IMR-90 (cell line): ENCODE measurements around the gene PRKAR1B. TPM values are rescaled to one million over a fixed set of nuclear protein-coding genes. Genes with fewer than 3 reads are reported as not detected.

Experiments used
- ATAC-seq: fragments of 200-7000 bp; cut with Tn5 transposase; 2 replicates; pipeline ENCODE4 v1.9.1; 2020; ENCODE audit warnings: low read depth, mild to moderate bottlenecking, moderate library complexity
- BruUV-seq: library from RNA; stranded (reverse); fragments of 400-500 nt; replicated peaks from 2 replicates; lab custom pipeline; 2021; lab: Mats Ljungman, UMichigan
- CTCF ChIA-PET: fragments of 300-600 bp; formaldehyde crosslinking; extraction: SDS; loops from one replicate; lab custom pipeline; 2021; ENCODE audit warnings: antibody characterized with exemption; lab: Yijun Ruan, JAX
- POLR2A ChIA-PET: fragments of 300-600 bp; sonication (Branson Sonifier 250); formaldehyde crosslinking; loops from one replicate; lab custom pipeline; 2022; ENCODE audit warnings: antibody characterized with exemption; ENCODE audit not compliant: unreplicated experiment; lab: Charles Lee
- DNase-seq: peaks from one replicate; pipeline ENCODE4 v3.0.0; 2013
- H2AFZ ChIP-seq: replicated peaks from 2 replicates; pipeline ENCODE3; 2013; ENCODE audit warnings: low read length, mild to moderate bottlenecking; ENCODE audit not compliant: poor library complexity
- H2AK5ac ChIP-seq: 2 replicates; pipeline ENCODE4 v1.6.1; 2013; ENCODE audit warnings: low read depth, low read length, inconsistent platforms
- H2AK9ac ChIP-seq: replicated peaks from 2 replicates; pipeline ENCODE3; 2013; ENCODE audit warnings: mild to moderate bottlenecking, low read depth, low read length, moderate library complexity; ENCODE audit not compliant: poor library complexity
- H2BK120ac ChIP-seq: 2 replicates; pipeline ENCODE4 v1.6.1; 2013; ENCODE audit warnings: low read depth, low read length, inconsistent platforms
- H2BK15ac ChIP-seq: 3 replicates; pipeline ENCODE4 v1.6.1; 2013; ENCODE audit warnings: low read depth, low read length, inconsistent platforms
- H2BK20ac ChIP-seq: 2 replicates; pipeline ENCODE4 v1.6.1; 2013; ENCODE audit warnings: low read depth, mild to moderate bottlenecking, inconsistent platforms, low read length, moderate library complexity
- H2BK5ac ChIP-seq: 2 replicates; pipeline ENCODE4 v1.6.1; 2013; ENCODE audit warnings: mild to moderate bottlenecking, low read depth, low read length, inconsistent platforms; ENCODE audit not compliant: poor library complexity, severe bottlenecking
- H3K14ac ChIP-seq: replicated peaks from 2 replicates; pipeline ENCODE4 v1.6.1; 2013; ENCODE audit warnings: low read depth, low read length, inconsistent platforms
- H3K18ac ChIP-seq: 2 replicates; pipeline ENCODE4 v1.6.1; 2013; ENCODE audit warnings: low read depth, low read length, control low read depth
- H3K23ac ChIP-seq: 2 replicates; pipeline ENCODE4 v1.6.1; 2013; ENCODE audit warnings: low read depth, low read length, inconsistent platforms
- H3K27ac ChIP-seq: 2 replicates; pipeline ENCODE4 v1.5.1; 2013; ENCODE audit warnings: mild to moderate bottlenecking, control low read depth, low read length; ENCODE audit not compliant: insufficient read depth
- H3K27me3 ChIP-seq: 2 replicates; pipeline ENCODE4 v1.6.1; 2013; ENCODE audit warnings: low read length; ENCODE audit not compliant: control insufficient read depth, insufficient read depth
- H3K36me3 ChIP-seq: 2 replicates; pipeline ENCODE4 v1.6.1; 2013; ENCODE audit warnings: low read length, mixed read lengths; ENCODE audit not compliant: control insufficient read depth, insufficient read depth
- H3K4ac ChIP-seq: 2 replicates; pipeline ENCODE4 v1.6.1; 2013; ENCODE audit warnings: low read depth, low read length, inconsistent platforms
- H3K4me1 ChIP-seq: 2 replicates; pipeline ENCODE4 v1.6.1; 2013; ENCODE audit warnings: low read length, mixed read lengths; ENCODE audit not compliant: control insufficient read depth, insufficient read depth
- H3K4me2 ChIP-seq: 2 replicates; pipeline ENCODE4 v1.6.1; 2013; ENCODE audit warnings: low read depth, mild to moderate bottlenecking, control low read depth, low read length, moderate library complexity
- H3K4me3 ChIP-seq: 2 replicates; pipeline ENCODE4 v1.5.1; 2013; ENCODE audit warnings: low read depth, mild to moderate bottlenecking, control low read depth, low read length, moderate library complexity; ENCODE audit not compliant: insufficient read depth
- H3K56ac ChIP-seq: 2 replicates; pipeline ENCODE4 v1.6.1; 2013; ENCODE audit warnings: low read length, inconsistent platforms; ENCODE audit not compliant: insufficient read depth; ENCODE audit errors: extremely low read depth
- H3K79me1 ChIP-seq, 2 experiments: 2 replicates each; pipeline ENCODE4 v1.6.1; 2013; ENCODE audit warnings: low read length in 2 of 2, inconsistent platforms in 1 of 2, low read depth in 1 of 2
- H3K9ac ChIP-seq: 2 replicates; pipeline ENCODE4 v1.6.1; 2013; ENCODE audit warnings: low read depth, low read length, control low read depth
- H3K9me1 ChIP-seq: 2 replicates; pipeline ENCODE4 v1.6.1; 2013; ENCODE audit warnings: low read length, inconsistent platforms; ENCODE audit not compliant: insufficient read depth
- H3K9me3 ChIP-seq: 2 replicates; pipeline ENCODE4 v1.6.1; 2013; ENCODE audit warnings: low read length; ENCODE audit not compliant: control insufficient read depth, insufficient read depth
- H4K20me1 ChIP-seq: 2 replicates; pipeline ENCODE4 v1.6.1; 2013; ENCODE audit warnings: low read length, inconsistent platforms; ENCODE audit not compliant: insufficient read depth
- H4K5ac ChIP-seq: 2 replicates; pipeline ENCODE4 v1.6.1; 2013; ENCODE audit warnings: mild to moderate bottlenecking, low read depth, low read length, control low read depth
- H4K8ac ChIP-seq, 2 experiments: 2 replicates each; pipeline ENCODE4 v1.6.1; 2013; ENCODE audit warnings: low read depth in 2 of 2, low read length in 2 of 2, control low read depth in 1 of 2, inconsistent platforms in 1 of 2
- H4K91ac ChIP-seq: 2 replicates; pipeline ENCODE4 v1.6.1; 2013; ENCODE audit warnings: low read depth, low read length, inconsistent platforms; ENCODE audit not compliant: insufficient read depth
- CEBPB ChIP-seq: IDR thresholded peaks from 2 replicates; pipeline ENCODE4 v1.6.1; 2012; ENCODE audit warnings: low read depth, low read length, improper control_type of control experiment
- ELK1 ChIP-seq: fragments of 150-350 bp; IDR thresholded peaks from 2 replicates; pipeline ENCODE4 v1.6.1; 2016; ENCODE audit warnings: low read depth, mild to moderate bottlenecking, low read length, moderate library complexity, borderline replicate concordance
- FOS ChIP-seq: fragments of 150-350 bp; IDR thresholded peaks from 2 replicates; pipeline ENCODE4 v1.6.1; 2016; ENCODE audit warnings: low read depth, low read length
- POLR2A ChIP-seq: IDR thresholded peaks from 2 replicates; pipeline ENCODE4 v1.6.1; 2012; ENCODE audit warnings: mild to moderate bottlenecking, low read depth, low read length
- RAD21 ChIP-seq: IDR thresholded peaks from 2 replicates; pipeline ENCODE4 v1.6.1; 2012; ENCODE audit warnings: low read length, improper control_type of control experiment
- RFX5 ChIP-seq: IDR thresholded peaks from 2 replicates; pipeline ENCODE4 v1.8.0; 2012; ENCODE audit warnings: low read depth, mild to moderate bottlenecking, low read length, moderate library complexity
- WGBS, 2 experiments: methylation state at CpG; one replicate each; pipeline versions ENCODE4 v1.1.5 to v1.1.7; 2013; ENCODE audit warnings: missing lambda C conversion rate in 2 of 2; ENCODE audit not compliant: insufficient read length in 1 of 2; ENCODE audit errors: extremely low coverage in 2 of 2; 5-methylcytosine and 5-hydroxymethylcytosine counted together
- dilution Hi-C: fragments of 300-500 bp; cut with HindIII; formaldehyde crosslinking; loops from one replicate; pipeline ENCODE4 v1.14.3; 2018; ENCODE audit warnings: low sequenced_read_pairs; ENCODE audit not compliant: unreplicated experiment
- in situ Hi-C: fragments of 300-500 bp; cut with MboI; formaldehyde crosslinking; loops from 3 replicates; pipeline ENCODE4 v1.14.3; 2019; ENCODE audit warnings: low sequenced_read_pairs, inconsistent platforms, mixed read lengths
- intact Hi-C: fragments of 100-400 bp; cut with micrococcal nuclease; formaldehyde crosslinking; loops from 2 replicates; pipeline ENCODE4 v1.10.0; 2022
- polyA plus RNA-seq, 3 experiments: library from polyadenylated mRNA; depleted of rRNA; stranded (reverse); fragments of >200 nt; gene quantifications; 2 replicates each; pipeline ENCODE4 v1.2.3, GENCODE V29; 2012; ENCODE audit warnings: low replicate concordance in 1 of 3
- total RNA-seq: library from RNA; depleted of rRNA; stranded (reverse); fragments of >200 nt; gene quantifications from 2 replicates; pipeline ENCODE4 v1.2.3, GENCODE V29; 2012

Gene PRKAR1B
- total and polyA plus RNA-seq, 2 of the 4 experiments (the other 2 are of a cell fraction): 15.2 to 20.2 TPM

GRCh38 chr7:559396-559705 lies 167.7 kb downstream of the PRKAR1B start:
- H2AK5ac ChIP-seq: no peak overlapping the region
- no peak overlapping the region for H3K4ac ChIP-seq
- no peak overlapping the region for H3K23ac ChIP-seq
- H4K8ac ChIP-seq: no peak overlapping the region
- H2BK5ac ChIP-seq: no peak overlapping the region
- in situ Hi-C loops: no loop called here
- no peak overlapping the region for H3K27ac ChIP-seq
- no peaks in the 10 kb centered on the region for H3K4me1 ChIP-seq
- no peak overlapping the region for H2BK120ac ChIP-seq
- H2AK9ac ChIP-seq: no peak overlapping the region
- 87% methylated on average over 11 of the region's 21 CpGs; no CpG with 5 or more reads in 1 of the 2 experiments for WGBS, 2 experiments
- H3K14ac ChIP-seq: no peak overlapping the region
- no peak for TF ChIP-seq POLR2A
- no peak for TF ChIP-seq CEBPB
- no peak for TF ChIP-seq RFX5
- no peak for TF ChIP-seq RAD21
- TF ChIP-seq ELK1: no peak
- TF ChIP-seq FOS: no peak
- H4K91ac ChIP-seq: no peak overlapping the region
- H2BK15ac ChIP-seq: no peak overlapping the region
- H2BK20ac ChIP-seq: no peak overlapping the region
- no peak overlapping the region for H3K4me2 ChIP-seq
- DNase-seq: no peak
- no peaks in the 10 kb centered on the region; the same call in 1 of the 2 replicates for H3K27me3 ChIP-seq
- no TSS peak for BruUV-seq
- no peaks in the 10 kb centered on the region for H3K36me3 ChIP-seq
- intact Hi-C loops: no loop called here
- no peak overlapping the region for H3K4me3 ChIP-seq
- 0 out of 2 replicates have a peak, but pooled peaks cover 3% of the 10 kb centered on the region for H3K9me1 ChIP-seq
- no peak overlapping the region for H3K56ac ChIP-seq
- CTCF ChIA-PET: no interaction called here
- H4K20me1 ChIP-seq: no peaks in the 10 kb centered on the region
- H3K9me3 ChIP-seq: peaks cover 3% of the 10 kb centered on the region
- dilution Hi-C loops: no loop called here
- H2AFZ ChIP-seq: no peak overlapping the region
- H3K79me1 ChIP-seq: no peaks in the 10 kb centered on the region
- POLR2A ChIA-PET: no interaction called here
- no peak overlapping the region for H4K5ac ChIP-seq
- no peak overlapping the region for H3K18ac ChIP-seq
- no peak overlapping the region for H3K9ac ChIP-seq
- no peak for ATAC-seq
